IMR-90 (cell line): Measurements from ENCODE around the gene PHF3. TPM values are rescaled to one million over a fixed set of nuclear protein-coding genes. Genes with fewer than 3 reads are reported as not detected.

Experiments
- ATAC-seq: fragments of 200-7000 bp; cut with Tn5 transposase; 2 replicates; pipeline ENCODE4 v1.9.1; 2020; ENCODE audit warnings: low read depth, mild to moderate bottlenecking, moderate library complexity
- BruUV-seq: library from RNA; stranded (reverse); fragments of 400-500 nt; replicated peaks from 2 replicates; lab custom pipeline; 2021; lab: Mats Ljungman, UMichigan
- CTCF ChIA-PET: fragments of 300-600 bp; formaldehyde crosslinking; extraction: SDS; loops from one replicate; lab custom pipeline; 2021; ENCODE audit warnings: antibody characterized with exemption; lab: Yijun Ruan, JAX
- POLR2A ChIA-PET: fragments of 300-600 bp; sonication (Branson Sonifier 250); formaldehyde crosslinking; loops from one replicate; lab custom pipeline; 2022; ENCODE audit warnings: antibody characterized with exemption; ENCODE audit not compliant: unreplicated experiment; lab: Charles Lee
- DNase-seq: peaks from one replicate; pipeline ENCODE4 v3.0.0; 2013
- H2AFZ ChIP-seq: replicated peaks from 2 replicates; pipeline ENCODE3; 2013; ENCODE audit warnings: low read length, mild to moderate bottlenecking; ENCODE audit not compliant: poor library complexity
- H2AK5ac ChIP-seq: 2 replicates; pipeline ENCODE4 v1.6.1; 2013; ENCODE audit warnings: low read depth, low read length, inconsistent platforms
- H2AK9ac ChIP-seq: replicated peaks from 2 replicates; pipeline ENCODE3; 2013; ENCODE audit warnings: mild to moderate bottlenecking, low read depth, low read length, moderate library complexity; ENCODE audit not compliant: poor library complexity
- H2BK120ac ChIP-seq: 2 replicates; pipeline ENCODE4 v1.6.1; 2013; ENCODE audit warnings: low read depth, low read length, inconsistent platforms
- H2BK15ac ChIP-seq: 3 replicates; pipeline ENCODE4 v1.6.1; 2013; ENCODE audit warnings: low read depth, low read length, inconsistent platforms
- H2BK20ac ChIP-seq: 2 replicates; pipeline ENCODE4 v1.6.1; 2013; ENCODE audit warnings: low read depth, mild to moderate bottlenecking, inconsistent platforms, low read length, moderate library complexity
- H2BK5ac ChIP-seq: 2 replicates; pipeline ENCODE4 v1.6.1; 2013; ENCODE audit warnings: mild to moderate bottlenecking, low read depth, low read length, inconsistent platforms; ENCODE audit not compliant: poor library complexity, severe bottlenecking
- H3K14ac ChIP-seq: replicated peaks from 2 replicates; pipeline ENCODE4 v1.6.1; 2013; ENCODE audit warnings: low read depth, low read length, inconsistent platforms
- H3K18ac ChIP-seq: 2 replicates; pipeline ENCODE4 v1.6.1; 2013; ENCODE audit warnings: low read depth, low read length, control low read depth
- H3K23ac ChIP-seq: 2 replicates; pipeline ENCODE4 v1.6.1; 2013; ENCODE audit warnings: low read depth, low read length, inconsistent platforms
- H3K27ac ChIP-seq: 2 replicates; pipeline ENCODE4 v1.5.1; 2013; ENCODE audit warnings: mild to moderate bottlenecking, control low read depth, low read length; ENCODE audit not compliant: insufficient read depth
- H3K27me3 ChIP-seq: 2 replicates; pipeline ENCODE4 v1.6.1; 2013; ENCODE audit warnings: low read length; ENCODE audit not compliant: control insufficient read depth, insufficient read depth
- H3K36me3 ChIP-seq: 2 replicates; pipeline ENCODE4 v1.6.1; 2013; ENCODE audit warnings: low read length, mixed read lengths; ENCODE audit not compliant: control insufficient read depth, insufficient read depth
- H3K4ac ChIP-seq: 2 replicates; pipeline ENCODE4 v1.6.1; 2013; ENCODE audit warnings: low read depth, low read length, inconsistent platforms
- H3K4me1 ChIP-seq: 2 replicates; pipeline ENCODE4 v1.6.1; 2013; ENCODE audit warnings: low read length, mixed read lengths; ENCODE audit not compliant: control insufficient read depth, insufficient read depth
- H3K4me2 ChIP-seq: 2 replicates; pipeline ENCODE4 v1.6.1; 2013; ENCODE audit warnings: low read depth, mild to moderate bottlenecking, control low read depth, low read length, moderate library complexity
- H3K4me3 ChIP-seq: 2 replicates; pipeline ENCODE4 v1.5.1; 2013; ENCODE audit warnings: low read depth, mild to moderate bottlenecking, control low read depth, low read length, moderate library complexity; ENCODE audit not compliant: insufficient read depth
- H3K56ac ChIP-seq: 2 replicates; pipeline ENCODE4 v1.6.1; 2013; ENCODE audit warnings: low read length, inconsistent platforms; ENCODE audit not compliant: insufficient read depth; ENCODE audit errors: extremely low read depth
- H3K79me1 ChIP-seq, 2 experiments: 2 replicates each; pipeline ENCODE4 v1.6.1; 2013; ENCODE audit warnings: low read length in 2 of 2, inconsistent platforms in 1 of 2, low read depth in 1 of 2
- H3K9ac ChIP-seq: 2 replicates; pipeline ENCODE4 v1.6.1; 2013; ENCODE audit warnings: low read depth, low read length, control low read depth
- H3K9me1 ChIP-seq: 2 replicates; pipeline ENCODE4 v1.6.1; 2013; ENCODE audit warnings: low read length, inconsistent platforms; ENCODE audit not compliant: insufficient read depth
- H3K9me3 ChIP-seq: 2 replicates; pipeline ENCODE4 v1.6.1; 2013; ENCODE audit warnings: low read length; ENCODE audit not compliant: control insufficient read depth, insufficient read depth
- H4K20me1 ChIP-seq: 2 replicates; pipeline ENCODE4 v1.6.1; 2013; ENCODE audit warnings: low read length, inconsistent platforms; ENCODE audit not compliant: insufficient read depth
- H4K5ac ChIP-seq: 2 replicates; pipeline ENCODE4 v1.6.1; 2013; ENCODE audit warnings: mild to moderate bottlenecking, low read depth, low read length, control low read depth
- H4K8ac ChIP-seq, 2 experiments: 2 replicates each; pipeline ENCODE4 v1.6.1; 2013; ENCODE audit warnings: low read depth in 2 of 2, low read length in 2 of 2, control low read depth in 1 of 2, inconsistent platforms in 1 of 2
- H4K91ac ChIP-seq: 2 replicates; pipeline ENCODE4 v1.6.1; 2013; ENCODE audit warnings: low read depth, low read length, inconsistent platforms; ENCODE audit not compliant: insufficient read depth
- MAZ ChIP-seq: IDR thresholded peaks from 2 replicates; pipeline ENCODE4 v1.6.1; 2012; ENCODE audit warnings: low read depth, mild to moderate bottlenecking, low read length, improper control_type of control experiment, moderate library complexity, borderline replicate concordance
- SMC3 ChIP-seq: fragments of 150-350 bp; IDR thresholded peaks from 2 replicates; pipeline ENCODE4 v1.6.1; 2016; ENCODE audit warnings: low read depth, mild to moderate bottlenecking, antibody characterized with exemption, low read length, moderate library complexity
- USF2 ChIP-seq: fragments of 150-350 bp; IDR thresholded peaks from 2 replicates; pipeline ENCODE4 v1.6.1; 2017; ENCODE audit warnings: mild to moderate bottlenecking, antibody characterized with exemption, low read length, low read depth
- WGBS, 2 experiments: methylation state at CpG; one replicate each; pipeline versions ENCODE4 v1.1.5 to v1.1.7; 2013; ENCODE audit warnings: missing lambda C conversion rate in 2 of 2; ENCODE audit not compliant: insufficient read length in 1 of 2; ENCODE audit errors: extremely low coverage in 2 of 2; 5-methylcytosine and 5-hydroxymethylcytosine counted together
- dilution Hi-C: fragments of 300-500 bp; cut with HindIII; formaldehyde crosslinking; loops from one replicate; pipeline ENCODE4 v1.14.3; 2018; ENCODE audit warnings: low sequenced_read_pairs; ENCODE audit not compliant: unreplicated experiment
- in situ Hi-C: fragments of 300-500 bp; cut with MboI; formaldehyde crosslinking; loops from 3 replicates; pipeline ENCODE4 v1.14.3; 2019; ENCODE audit warnings: low sequenced_read_pairs, inconsistent platforms, mixed read lengths
- intact Hi-C: fragments of 100-400 bp; cut with micrococcal nuclease; formaldehyde crosslinking; loops from 2 replicates; pipeline ENCODE4 v1.10.0; 2022
- polyA plus RNA-seq, 3 experiments: library from polyadenylated mRNA; depleted of rRNA; stranded (reverse); fragments of >200 nt; gene quantifications; 2 replicates each; pipeline ENCODE4 v1.2.3, GENCODE V29; 2012; ENCODE audit warnings: low replicate concordance in 1 of 3
- total RNA-seq: library from RNA; depleted of rRNA; stranded (reverse); fragments of >200 nt; gene quantifications from 2 replicates; pipeline ENCODE4 v1.2.3, GENCODE V29; 2012

Gene PHF3
- total and polyA plus RNA-seq, 2 of the 4 experiments (the other 2 are of a cell fraction), result 5.6 to 27.8 TPM

DNA sequence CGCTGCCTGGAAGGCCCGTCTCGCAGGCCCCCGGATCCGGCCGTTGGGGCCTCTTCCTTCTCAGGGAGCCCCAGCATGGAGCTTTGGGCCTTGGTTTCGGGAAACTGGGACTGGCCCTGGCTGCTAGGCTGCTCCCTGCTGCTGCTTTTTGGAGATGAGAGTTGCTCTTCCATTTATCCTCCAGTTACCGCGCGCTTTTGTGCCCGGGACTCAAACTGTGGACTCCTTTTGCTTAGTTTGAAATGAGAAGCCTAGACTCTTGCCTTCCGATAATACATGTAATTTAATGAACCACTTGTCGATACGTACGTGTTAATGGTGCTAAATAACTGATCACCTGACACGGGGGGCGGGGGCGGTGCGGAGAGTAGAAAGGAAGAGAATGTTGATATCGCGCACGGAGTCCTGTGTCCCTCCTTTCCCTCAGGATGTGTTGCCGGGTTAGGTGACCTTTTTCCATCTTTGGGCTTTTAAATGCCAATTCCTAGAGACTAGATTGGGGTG, 968 bp downstream of the PHF3 start:
- peak overlapping the region; percentile 45; the same call in 1 of the 2 replicates for H4K91ac ChIP-seq
- peaks cover 11 to 33% of the 10 kb centered on the region in 2 experiments; a peak in 3 of 4 replicates for H3K79me1 ChIP-seq
- peak overlapping the region; percentile 72 for H3K9ac ChIP-seq
- H3K27ac ChIP-seq, result peak overlapping the region; percentile 85
- H2AK9ac ChIP-seq, result peak overlapping the region; percentile 70
- peak overlapping the region; percentile 65 for H2BK5ac ChIP-seq
- TF ChIP-seq SMC3 (no peak), MAZ (peak; percentile 58; the same call in 1 of the 2 replicates), USF2 (peak; percentile 54; the same call in 1 of the 2 replicates)
- no peak overlapping the region for H2BK15ac ChIP-seq
- H2AK5ac ChIP-seq, result no peak overlapping the region
- peak overlapping the region; percentile 60 for H3K4ac ChIP-seq
- no TSS peak for BruUV-seq
- H3K9me3 ChIP-seq, result no peaks in the 10 kb centered on the region
- no peaks in the 10 kb centered on the region for H3K36me3 ChIP-seq
- no peak overlapping the region for H2BK20ac ChIP-seq
- H3K14ac ChIP-seq, result peak overlapping the region; percentile 82
- H3K4me2 ChIP-seq, result peak overlapping the region; percentile 90
- peak overlapping the region; percentile 99 for H2AFZ ChIP-seq
- H3K18ac ChIP-seq, result peak overlapping the region; percentile 66
- H3K4me3 ChIP-seq, result peak overlapping the region; percentile 95
- H3K56ac ChIP-seq, result peak overlapping the region; percentile 70; the same call in 1 of the 2 replicates
- DNase-seq, result peak; percentile 19
- ChIA-PET POLR2A (no interaction called here), CTCF (interaction anchor here (0.5 to 1.3 kb wide), 4 partner anchors 9 to 108 kb away, joined by 3 to 4 read pairs (median 4); no protein-coding TSS in a partner anchor)
- peak; percentile 22; the same call in 1 of the 2 replicates for ATAC-seq
- no peak overlapping the region for H4K5ac ChIP-seq
- dilution Hi-C loops, result no loop called here
- 0% methylated on average over 6 of the region's 23 CpGs; no CpG with 5 or more reads in 1 of the 2 experiments for WGBS, 2 experiments
- intact Hi-C loops, result loop anchor here (2.0 to 5.0 kb wide), 3 partner anchors 46 to 284 kb away; partner anchors contain the start of genes LOC128125822 and PTP4A1
- H3K9me1 ChIP-seq, result peaks cover 2% of the 10 kb centered on the region; the same call in 1 of the 2 replicates
- no peaks in the 10 kb centered on the region; the same call in 1 of the 2 replicates for H3K4me1 ChIP-seq
- H4K20me1 ChIP-seq, result peaks cover 32% of the 10 kb centered on the region
- H3K27me3 ChIP-seq, result peaks cover 3% of the 10 kb centered on the region
- H3K23ac ChIP-seq, result peak overlapping the region; percentile 76
- peak overlapping the region; percentile 8 to 45; a peak in 2 of 4 replicates for H4K8ac ChIP-seq
- in situ Hi-C loops, result no loop called here
- H2BK120ac ChIP-seq, result 0 out of 2 replicates have a peak overlapping the region, but pooled peaks have one; percentile 5
